Measurements from ENCODE around the gene TAF1B.
A peak's percentile ranks its signal among the peaks of the same experiment; 100 is the strongest.
"Not testable (repeated sequence)": the region's sequence is repeated elsewhere in the genome, so short reads cannot be mapped to it uniquely, and the experiment has no call there.

Gene TAF1B

GRCh38 chr2:9914384-9915065 is 71.3 kb downstream of the TAF1B start:
- no peak for TF ChIP-seq JUND (IDR thresholded peaks at IDR 0.05; ENCODE audit: low read depth)
- DNase-seq (ENCODE audit: low read depth in 1 of 2, low spot score in 1 of 2), result no peak
- in situ Hi-C loops (cut with HindIII; ENCODE audit: low pct_unique_long_range_greater_than_20kb, low sequenced_read_pairs), result no loop called here

- DNase-seq (ENCODE audit: low read depth in 1 of 2, low spot score in 1 of 2), result no peak
- in situ Hi-C loops (cut with HindIII; ENCODE audit: low pct_unique_long_range_greater_than_20kb, low sequenced_read_pairs), result no loop called here
- TF ChIP-seq JUND (IDR thresholded peaks at IDR 0.05; ENCODE audit: low read depth), result no peak
Measured at GRCh38 chr2:9918275-9918674, 75.0 kb downstream of the TAF1B start.

GRCh38 chr2:9919512-9919911 is 76.2 kb downstream of the TAF1B start:
- no peak for DNase-seq (ENCODE audit: low read depth in 1 of 2, low spot score in 1 of 2)
- in situ Hi-C loops (cut with HindIII; ENCODE audit: low pct_unique_long_range_greater_than_20kb, low sequenced_read_pairs), result no loop called here
- TF ChIP-seq JUND (IDR thresholded peaks at IDR 0.05; ENCODE audit: low read depth), result no peak

GRCh38 chr2:9927020-9927419 is 83.7 kb downstream of the TAF1B start:
- in situ Hi-C loops (cut with HindIII; ENCODE audit: low pct_unique_long_range_greater_than_20kb, low sequenced_read_pairs); DNase-seq (ENCODE audit: low read depth in 1 of 2, low spot score in 1 of 2): not testable (repeated sequence)

DNA sequence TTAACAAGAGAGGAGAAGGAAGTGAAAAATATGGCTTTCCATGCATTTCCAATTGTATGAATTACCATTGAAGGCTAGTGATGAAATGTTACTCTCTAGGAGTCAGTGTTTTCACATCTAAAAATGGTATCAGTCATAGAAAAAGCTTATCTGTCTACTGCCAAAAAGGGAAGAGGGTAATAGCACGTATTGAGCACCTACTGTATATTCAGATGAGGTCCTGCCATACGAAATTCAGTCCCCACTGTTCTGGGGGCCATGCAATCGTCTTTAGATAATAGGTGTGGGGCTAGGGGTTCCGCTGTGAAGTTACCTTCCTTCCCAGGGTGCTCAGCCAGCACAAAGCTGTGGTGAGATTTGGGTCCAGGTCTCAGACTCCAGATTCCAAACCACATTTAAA is 94.0 kb downstream of the TAF1B start:
- in situ Hi-C loops (cut with HindIII; ENCODE audit: low pct_unique_long_range_greater_than_20kb, low sequenced_read_pairs), result no loop called here
- DNase-seq (ENCODE audit: low read depth in 1 of 2, low spot score in 1 of 2), result no peak
- TF ChIP-seq JUND (IDR thresholded peaks at IDR 0.05; ENCODE audit: low read depth), result no peak

GRCh38 chr2:9937968-9938367 is 94.7 kb downstream of the TAF1B start:
- in situ Hi-C loops (cut with HindIII; ENCODE audit: low pct_unique_long_range_greater_than_20kb, low sequenced_read_pairs), result no loop called here
- DNase-seq (ENCODE audit: low read depth in 1 of 2, low spot score in 1 of 2), result no peak
- TF ChIP-seq JUND (IDR thresholded peaks at IDR 0.05; ENCODE audit: low read depth), result no peak

DNA sequence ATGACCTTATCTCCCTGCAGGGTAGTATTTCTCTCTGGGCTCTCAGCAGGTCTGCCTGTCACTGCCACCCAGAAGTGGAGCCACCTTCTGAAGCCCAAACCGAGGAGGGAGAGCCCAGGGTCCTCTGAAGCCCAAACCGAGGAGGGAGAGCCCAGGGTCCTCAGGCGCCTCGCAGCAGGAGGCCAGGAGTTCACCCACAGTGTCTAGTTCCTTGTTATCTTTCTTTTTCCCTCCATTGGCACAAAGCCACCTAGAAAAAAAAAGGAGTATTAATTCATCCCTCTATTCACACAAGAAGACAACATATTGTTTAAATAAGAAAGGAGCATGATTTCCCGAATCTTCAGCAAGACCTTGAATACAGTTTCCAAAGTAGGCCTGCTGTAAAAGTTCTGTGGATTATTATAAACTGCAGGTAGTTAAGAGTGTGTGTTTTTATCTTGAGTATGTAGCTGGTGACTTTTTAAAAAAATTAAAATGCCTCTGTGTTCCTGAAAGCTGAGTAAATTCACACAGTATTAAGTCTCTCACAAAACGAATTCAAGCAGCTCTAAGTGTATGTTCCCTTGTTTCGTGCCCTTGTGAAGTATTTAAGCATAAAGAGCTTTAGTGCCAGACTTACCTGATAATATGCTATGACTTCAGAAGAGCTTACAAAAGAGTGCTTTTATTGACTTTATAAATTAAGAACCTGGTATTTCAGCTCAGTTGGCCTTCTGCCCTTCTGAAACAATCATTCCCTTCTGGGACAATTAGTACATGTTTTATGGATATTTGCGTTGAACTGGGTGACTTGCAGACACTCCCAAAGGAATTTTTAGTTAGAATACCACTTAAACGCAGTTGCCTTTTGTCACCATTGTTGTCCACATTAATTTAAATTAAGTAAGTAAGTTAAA is 96.6 kb downstream of the TAF1B start:
- DNase-seq (ENCODE audit: low read depth in 1 of 2, low spot score in 1 of 2), result no peak
- in situ Hi-C loops (cut with HindIII; ENCODE audit: low pct_unique_long_range_greater_than_20kb, low sequenced_read_pairs), result no loop called here
- TF ChIP-seq JUND (IDR thresholded peaks at IDR 0.05; ENCODE audit: low read depth), result no peak

DNA sequence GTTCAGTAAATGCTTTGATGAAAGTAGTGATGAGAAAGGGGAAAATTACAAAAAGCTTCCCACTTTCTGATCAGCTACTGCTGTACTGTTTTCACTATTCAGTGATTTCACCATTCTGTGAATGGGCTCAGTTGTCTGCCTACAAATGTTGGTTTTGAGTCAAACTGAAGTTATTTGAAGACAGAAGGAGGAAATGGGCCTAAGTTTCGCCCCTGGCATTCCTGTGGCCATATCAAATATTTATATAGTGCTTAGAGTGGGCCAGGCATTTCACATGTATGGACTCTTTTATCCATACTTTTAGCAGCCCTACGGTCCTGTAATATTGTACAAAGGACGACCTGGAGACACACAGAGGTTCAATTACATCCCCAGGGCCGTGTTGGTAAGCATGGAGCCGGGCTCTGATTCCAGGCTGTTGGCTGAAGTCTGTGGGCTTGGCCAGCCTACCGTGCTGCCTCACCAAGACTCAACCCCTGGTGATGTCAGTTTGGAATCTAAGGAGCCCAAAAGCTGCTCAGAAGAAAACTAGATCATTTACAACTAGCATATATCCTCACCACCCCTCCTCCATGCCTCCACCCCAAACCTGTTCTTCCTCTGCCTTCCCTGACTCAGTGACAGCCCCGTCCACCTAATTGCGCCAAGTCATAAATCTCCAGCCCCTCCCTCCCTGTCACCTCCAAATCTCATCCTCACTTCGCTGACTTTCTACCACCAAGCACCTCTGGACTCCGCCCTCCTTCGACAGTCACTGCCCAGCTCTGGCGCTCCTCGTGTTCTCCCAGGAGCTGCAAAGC is 98.1 kb downstream of the TAF1B start:
- in situ Hi-C loops (cut with HindIII; ENCODE audit: low pct_unique_long_range_greater_than_20kb, low sequenced_read_pairs), result no loop called here
- no peak for TF ChIP-seq JUND (IDR thresholded peaks at IDR 0.05; ENCODE audit: low read depth)

GRCh38 chr2:9941996-9942390 is 98.7 kb downstream of the TAF1B start:
- DNase-seq (ENCODE audit: low read depth in 1 of 2, low spot score in 1 of 2), result no peak
- in situ Hi-C loops (cut with HindIII; ENCODE audit: low pct_unique_long_range_greater_than_20kb, low sequenced_read_pairs), result no loop called here
- no peak for TF ChIP-seq JUND (IDR thresholded peaks at IDR 0.05; ENCODE audit: low read depth)

More for the DNA sequence above, 98.1 kb downstream of the TAF1B start:
- DNase-seq (ENCODE audit: low read depth in 1 of 2, low spot score in 1 of 2), result no peak

GRCh38 chr2:9944330-9944758 is 101.1 kb downstream of the TAF1B start:
- in situ Hi-C loops (cut with HindIII; ENCODE audit: low pct_unique_long_range_greater_than_20kb, low sequenced_read_pairs), result no loop called here
- no peak for TF ChIP-seq JUND (IDR thresholded peaks at IDR 0.05; ENCODE audit: low read depth)
- DNase-seq (ENCODE audit: low read depth in 1 of 2, low spot score in 1 of 2), result peak in 1 of 2 experiments; percentile 51

DNA sequence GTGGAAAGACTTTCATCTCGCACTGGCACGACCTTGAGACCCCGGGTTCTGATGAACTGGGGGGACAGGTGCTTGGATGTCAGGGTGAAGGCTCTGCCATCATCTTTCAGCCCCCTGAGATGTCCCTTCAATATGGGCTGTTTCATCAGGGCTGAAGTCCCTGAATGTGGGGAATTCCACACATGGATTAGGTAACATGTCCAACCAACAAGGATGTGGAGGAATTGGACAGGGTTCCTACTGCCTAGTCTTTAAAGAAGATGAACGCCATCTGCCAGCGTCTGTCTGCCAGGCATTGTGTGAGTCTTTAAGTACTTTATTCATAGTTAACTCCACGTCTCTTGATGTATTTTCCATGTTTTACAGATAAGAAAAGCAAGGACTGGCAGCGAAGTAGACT is 102.3 kb downstream of the TAF1B start:
- in situ Hi-C loops (cut with HindIII; ENCODE audit: low pct_unique_long_range_greater_than_20kb, low sequenced_read_pairs), result no loop called here
- no peak for TF ChIP-seq JUND (IDR thresholded peaks at IDR 0.05; ENCODE audit: low read depth)
- no peak for DNase-seq (ENCODE audit: low read depth in 1 of 2, low spot score in 1 of 2)

GRCh38 chr2:9946076-9946475 is 102.8 kb downstream of the TAF1B start:
- TF ChIP-seq JUND (IDR thresholded peaks at IDR 0.05; ENCODE audit: low read depth), result no peak
- in situ Hi-C loops (cut with HindIII; ENCODE audit: low pct_unique_long_range_greater_than_20kb, low sequenced_read_pairs), result no loop called here
- DNase-seq (ENCODE audit: low read depth in 1 of 2, low spot score in 1 of 2), result no peak

Measured in T47D (cell line).